Smooth muscle cell (in vitro differentiated cells): Measurements from ENCODE around the gene OR5D18. TPM values are rescaled to one million over a fixed set of nuclear protein-coding genes. Genes with fewer than 3 reads are reported as not detected.

Experiments
- DNase-seq: peaks from one replicate; lab custom pipeline; 2025; ENCODE audit not compliant: unreplicated experiment; lab: John Stamatoyannopoulos, UW
- H2AFZ ChIP-seq: fragments of 200-600 bp; sonication (generic); 2 replicates; pipeline ENCODE4 v1.6.0; 2016; ENCODE audit warnings: antibody characterized with exemption, low read depth, mild to moderate bottlenecking
- H3F3A ChIP-seq: fragments of 200-600 bp; sonication (generic); 2 replicates; pipeline ENCODE4 v1.6.0; 2017; ENCODE audit warnings: antibody characterized with exemption, low read depth
- H3K27ac ChIP-seq: fragments of 200-600 bp; sonication (generic); 2 replicates; pipeline ENCODE4 v1.5.1; 2016; ENCODE audit warnings: low read depth, mild to moderate bottlenecking
- H3K27me3 ChIP-seq: fragments of 200-600 bp; sonication (generic); 2 replicates; pipeline ENCODE4 v1.6.1; 2016; ENCODE audit warnings: low read depth, mild to moderate bottlenecking
- H3K36me3 ChIP-seq: fragments of 200-600 bp; sonication (generic); 2 replicates; pipeline ENCODE4 v1.5.1; 2016; ENCODE audit warnings: low read depth
- H3K4me1 ChIP-seq: fragments of 200-600 bp; sonication (generic); 2 replicates; pipeline ENCODE4 v1.5.1; 2016; ENCODE audit warnings: low read depth
- H3K4me2 ChIP-seq: fragments of 200-600 bp; sonication (generic); 2 replicates; pipeline ENCODE4 v1.6.0; 2016; ENCODE audit warnings: mild to moderate bottlenecking
- H3K4me3 ChIP-seq: fragments of 200-600 bp; sonication (generic); 2 replicates; pipeline ENCODE4 v1.5.1; 2016; ENCODE audit warnings: mild to moderate bottlenecking
- H3K79me2 ChIP-seq: fragments of 200-600 bp; sonication (generic); 2 replicates; pipeline ENCODE4 v1.6.0; 2016; ENCODE audit warnings: low read depth, mild to moderate bottlenecking
- H3K9ac ChIP-seq: fragments of 200-600 bp; sonication (generic); 2 replicates; pipeline ENCODE4 v1.6.0; 2016; ENCODE audit warnings: low read depth
- H3K9me3 ChIP-seq: fragments of 200-600 bp; sonication (generic); replicated peaks from 2 replicates; pipeline ENCODE4 v1.5.1; 2016; ENCODE audit warnings: low read depth
- H4K20me1 ChIP-seq: fragments of 200-600 bp; sonication (generic); 2 replicates; pipeline ENCODE4 v1.6.0; 2016; ENCODE audit warnings: low read depth
- WGBS: methylation state at CpG from one replicate; pipeline ENCODE4 v1.1.7; 2016; ENCODE audit warnings: low lambda C conversion rate; 5-methylcytosine and 5-hydroxymethylcytosine counted together
- polyA plus RNA-seq: library from polyadenylated mRNA; unstranded; fragments of >200 nt; fragmentation: Nextera tagmentation; extraction: Ambion mirVana; gene quantifications from 2 replicates; pipeline ENCODE4 v1.2.1, GENCODE V29; 2016
- total RNA-seq: library from RNA; depleted of rRNA; stranded (reverse); fragments of >200 nt; gene quantifications from 2 replicates; pipeline ENCODE4 v1.2.3, GENCODE V29; 2014
- TF ChIP-seq, protein P1 (sequence below): fragments of 200-600 bp; sonication (generic); IDR thresholded peaks from 2 replicates; pipeline ENCODE4 v1.5.1; 2017; ENCODE audit warnings: borderline replicate concordance, mild to moderate bottlenecking, antibody characterized with exemption; ENCODE audit not compliant: insufficient read depth, poor library complexity, severe bottlenecking

The OR5D18 gene
- total and polyA plus RNA-seq, 2 experiments from 2014 or later, result not detected

DNA sequence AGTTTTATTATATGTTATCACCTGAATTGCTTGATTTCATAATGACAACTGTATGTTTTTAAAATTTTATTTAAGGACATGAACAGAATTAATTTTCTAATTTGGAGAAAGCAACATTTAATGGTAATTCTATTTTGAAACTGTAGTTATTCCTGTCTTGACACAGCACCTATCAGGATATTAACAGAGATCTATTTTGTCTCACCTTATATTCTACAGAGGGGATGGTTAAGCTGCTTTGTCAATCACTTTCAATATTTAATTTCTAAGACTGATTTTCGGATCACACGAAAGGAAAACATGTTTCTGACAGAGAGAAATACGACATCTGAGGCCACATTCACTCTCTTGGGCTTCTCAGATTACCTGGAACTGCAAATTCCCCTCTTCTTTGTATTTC is 19.0 kb downstream of the OR5D18 start, which contains the start of gene OR5D16:
TSS of gene OR5D16 (plus strand) at position 301 of the 400 bp plus-strand sequence. CDS start at position 301, 0 bp downstream.
- WGBS, result 46% methylated on average over 3 of the region's 3 CpGs

DNA sequence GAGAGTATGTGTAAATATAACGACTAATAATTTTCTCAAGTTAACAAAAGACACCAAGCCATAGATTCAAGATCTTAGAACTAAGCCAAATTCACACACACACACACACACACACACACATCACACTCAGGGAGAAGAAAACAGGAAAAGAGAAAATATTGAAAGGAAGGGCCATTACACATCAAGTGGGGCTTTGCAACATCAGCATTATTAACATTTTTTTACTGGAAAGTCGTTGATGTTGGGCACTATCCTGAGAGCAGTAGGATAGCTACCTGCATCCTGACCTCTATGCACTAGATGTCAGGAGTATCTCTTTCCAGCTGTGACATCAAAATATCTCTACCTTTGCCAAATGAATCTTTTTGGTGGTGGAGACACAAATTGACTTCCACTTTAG is 28.0 kb downstream of the OR5D18 start:
- 35% methylated on average over 2 of the region's 2 CpGs for WGBS
- TF ChIP-seq, protein P1, sequence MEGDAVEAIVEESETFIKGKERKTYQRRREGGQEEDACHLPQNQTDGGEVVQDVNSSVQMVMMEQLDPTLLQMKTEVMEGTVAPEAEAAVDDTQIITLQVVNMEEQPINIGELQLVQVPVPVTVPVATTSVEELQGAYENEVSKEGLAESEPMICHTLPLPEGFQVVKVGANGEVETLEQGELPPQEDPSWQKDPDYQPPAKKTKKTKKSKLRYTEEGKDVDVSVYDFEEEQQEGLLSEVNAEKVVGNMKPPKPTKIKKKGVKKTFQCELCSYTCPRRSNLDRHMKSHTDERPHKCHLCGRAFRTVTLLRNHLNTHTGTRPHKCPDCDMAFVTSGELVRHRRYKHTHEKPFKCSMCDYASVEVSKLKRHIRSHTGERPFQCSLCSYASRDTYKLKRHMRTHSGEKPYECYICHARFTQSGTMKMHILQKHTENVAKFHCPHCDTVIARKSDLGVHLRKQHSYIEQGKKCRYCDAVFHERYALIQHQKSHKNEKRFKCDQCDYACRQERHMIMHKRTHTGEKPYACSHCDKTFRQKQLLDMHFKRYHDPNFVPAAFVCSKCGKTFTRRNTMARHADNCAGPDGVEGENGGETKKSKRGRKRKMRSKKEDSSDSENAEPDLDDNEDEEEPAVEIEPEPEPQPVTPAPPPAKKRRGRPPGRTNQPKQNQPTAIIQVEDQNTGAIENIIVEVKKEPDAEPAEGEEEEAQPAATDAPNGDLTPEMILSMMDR, result no peak

More for the DNA sequence above, 19.0 kb downstream of the OR5D18 start, which contains the start of gene OR5D16:
- no peak within 1 kb of the TSS for H3K4me2 ChIP-seq
- no peaks in the 10 kb centered on the region for H3K79me2 ChIP-seq
- no peaks in the 10 kb centered on the region for H3K27me3 ChIP-seq
- no peak within 1 kb of the TSS for H2AFZ ChIP-seq
- no peaks in the 10 kb centered on the region for H4K20me1 ChIP-seq
- no peaks in the 10 kb centered on the region for H3K4me1 ChIP-seq
- H3F3A ChIP-seq, result no peaks in the 10 kb centered on the region
- no peak within 1 kb of the TSS for H3K4me3 ChIP-seq
- no peak within 1 kb of the TSS for H3K27ac ChIP-seq
- no peak within 1 kb of the TSS for H3K9ac ChIP-seq
- no peak for DNase-seq
- H3K9me3 ChIP-seq, result peaks cover 5% of the 10 kb centered on the region
- TF ChIP-seq, protein P1, result no peak
- H3K36me3 ChIP-seq, result no peaks in the 10 kb centered on the region

DNA sequence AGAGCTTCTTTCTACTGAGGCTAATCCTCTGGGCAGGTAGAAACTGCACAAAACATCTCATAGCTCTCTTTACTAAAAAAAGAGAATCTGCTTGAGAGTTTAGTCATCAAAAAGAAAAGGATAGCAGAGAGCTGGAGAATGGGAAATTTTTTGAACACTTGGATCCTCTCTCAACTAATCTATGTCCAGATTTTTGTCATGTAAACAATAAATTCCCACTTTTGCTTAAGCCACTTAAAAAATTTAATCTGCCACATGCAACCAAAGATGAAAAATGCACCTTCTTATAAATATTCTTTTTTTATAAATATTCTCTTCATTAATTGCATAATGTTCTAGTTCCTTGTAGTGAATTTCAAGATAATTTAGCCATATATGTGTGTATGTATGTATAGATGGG is 29.6 kb downstream of the OR5D18 start:
- Histone ChIP-seq H3F3A (no peaks in the 10 kb centered on the region), H4K20me1 (no peaks in the 10 kb centered on the region), H3K27me3 (no peaks in the 10 kb centered on the region), H2AFZ (no peak overlapping the region), H3K79me2 (no peaks in the 10 kb centered on the region), H3K4me3 (no peak overlapping the region), H3K9ac (no peak overlapping the region), H3K4me1 (no peaks in the 10 kb centered on the region), H3K27ac (no peak overlapping the region), H3K9me3 (peaks cover 3% of the 10 kb centered on the region), H3K4me2 (no peak overlapping the region), H3K36me3 (no peaks in the 10 kb centered on the region)
- DNase-seq, result no peak
- TF ChIP-seq, protein P1, result no peak

More for the DNA sequence above, 28.0 kb downstream of the OR5D18 start:
- Histone ChIP-seq H3K79me2 (no peaks in the 10 kb centered on the region), H3K4me1 (no peaks in the 10 kb centered on the region), H3K27me3 (no peaks in the 10 kb centered on the region), H3F3A (no peaks in the 10 kb centered on the region), H3K36me3 (no peaks in the 10 kb centered on the region), H3K9ac (no peak overlapping the region), H3K4me3 (no peak overlapping the region), H3K4me2 (no peak overlapping the region), H2AFZ (no peak overlapping the region), H3K27ac (no peak overlapping the region), H4K20me1 (no peaks in the 10 kb centered on the region), H3K9me3 (peaks cover 3% of the 10 kb centered on the region)
- DNase-seq, result no peak

DNA sequence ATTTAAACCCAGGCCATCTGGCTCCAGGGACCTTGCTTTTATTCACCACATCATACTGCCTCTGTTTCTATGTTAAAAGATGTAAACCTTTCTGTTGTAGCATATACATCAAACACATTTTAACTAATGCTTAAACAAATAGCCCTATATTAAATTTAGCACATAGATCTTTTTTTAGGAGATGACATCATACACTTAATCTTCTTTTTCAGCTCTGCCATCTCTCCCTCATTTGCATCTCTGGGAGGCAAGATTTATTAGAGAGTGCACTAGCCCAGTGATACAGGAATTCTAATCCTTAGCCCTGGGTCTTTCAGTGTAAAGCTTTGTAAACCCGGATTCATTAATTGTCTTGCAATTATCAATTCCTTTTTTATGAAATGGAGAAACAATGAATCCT is 32.7 kb downstream of the OR5D18 start:
- Histone ChIP-seq H2AFZ (no peak overlapping the region), H3K27ac (no peak overlapping the region), H4K20me1 (no peaks in the 10 kb centered on the region), H3K9me3 (peaks cover 6% of the 10 kb centered on the region), H3K4me2 (no peak overlapping the region), H3K36me3 (no peaks in the 10 kb centered on the region), H3K4me1 (no peaks in the 10 kb centered on the region), H3F3A (no peaks in the 10 kb centered on the region), H3K27me3 (no peaks in the 10 kb centered on the region), H3K9ac (no peak overlapping the region), H3K79me2 (no peaks in the 10 kb centered on the region), H3K4me3 (no peak overlapping the region)
- TF ChIP-seq, protein P1, result no peak
- 63% methylated on average over 1 of the region's 1 CpG for WGBS
- no peak for DNase-seq
